SK-N-MC (cell line): Measurements from ENCODE around the gene PPP1R12A.

Source experiments
- DNase-seq: peaks from one replicate; pipeline ENCODE4 v3.0.0-alpha.2; 2011; ENCODE audit warnings: low read depth, low spot score
- H3K27ac ChIP-seq: fragments of 200-600 bp; sonication (generic); 2 replicates; pipeline ENCODE4 v1.5.1; 2016; ENCODE audit warnings: mixed run types
- H3K36me3 ChIP-seq: fragments of 200-600 bp; sonication (generic); 2 replicates; pipeline ENCODE4 v1.6.1; 2017; ENCODE audit warnings: antibody characterized with exemption, low read length, mixed read lengths; ENCODE audit not compliant: insufficient read depth
- H3K4me3 ChIP-seq: fragments of 200-600 bp; sonication (generic); 2 replicates; pipeline ENCODE4 v1.5.1; 2016
- H3K9ac ChIP-seq: fragments of 200-600 bp; sonication (generic); 2 replicates; pipeline ENCODE4 v1.8.0; 2017; ENCODE audit warnings: mixed run types, mixed read lengths; ENCODE audit not compliant: insufficient read length
- H3K9me3 ChIP-seq: fragments of 200-600 bp; sonication (generic); 2 replicates; pipeline ENCODE4 v1.6.1; 2017; ENCODE audit warnings: low read depth, mild to moderate bottlenecking, antibody characterized with exemption, low read length, moderate library complexity, mixed read lengths
- EZH2 ChIP-seq: fragments of 200-600 bp; sonication (generic); IDR thresholded peaks from one replicate; pipeline ENCODE4 v1.6.1; 2017; ENCODE audit warnings: antibody characterized with exemption
- FOXP2 ChIP-seq: optimal IDR thresholded peaks from 2 replicates; pipeline ENCODE3; 2011; ENCODE audit warnings: mild to moderate bottlenecking, moderate library complexity; ENCODE audit not compliant: insufficient read depth; ENCODE audit errors: extremely low read length, control extremely low read depth
- POLR2AphosphoS5 ChIP-seq: IDR thresholded peaks from 2 replicates; pipeline ENCODE4 v1.6.1; 2012; ENCODE audit warnings: mild to moderate bottlenecking, low read depth, low read length, borderline replicate concordance

The PPP1R12A gene

GRCh38 chr12:79874665-79875064, 60.2 kb downstream of the PPP1R12A start:
- Histone ChIP-seq H3K9ac (no peak overlapping the region), H3K4me3 (no peak overlapping the region), H3K9me3 (no peaks in the 10 kb centered on the region), H3K27ac (no peak overlapping the region), H3K36me3 (peaks cover 27% of the 10 kb centered on the region)
- no peak for DNase-seq
- no peak for TF ChIP-seq EZH2
- TF ChIP-seq POLR2AphosphoS5 = no peak
- no peak for TF ChIP-seq FOXP2

GRCh38 chr12:79873201-79873600, 61.7 kb downstream of the PPP1R12A start:
- Histone ChIP-seq H3K4me3 (no peak overlapping the region), H3K9ac (no peak overlapping the region), H3K9me3 (no peaks in the 10 kb centered on the region), H3K36me3 (peaks cover 36% of the 10 kb centered on the region), H3K27ac (no peak overlapping the region)
- DNase-seq = no peak
- TF ChIP-seq FOXP2 (no peak), POLR2AphosphoS5 (no peak), EZH2 (no peak)

- Histone ChIP-seq H3K9me3 (no peaks in the 10 kb centered on the region), H3K4me3 (no peak overlapping the region), H3K27ac (no peak overlapping the region), H3K9ac (no peak overlapping the region), H3K36me3 (peaks cover 49% of the 10 kb centered on the region)
- no peak for DNase-seq
- TF ChIP-seq FOXP2 (no peak), POLR2AphosphoS5 (no peak), EZH2 (no peak)
These were observed 63.3 kb downstream of the PPP1R12A start for GRCh38 chr12:79871621-79872020.

- Histone ChIP-seq H3K9me3 (no peaks in the 10 kb centered on the region), H3K27ac (no peak overlapping the region), H3K9ac (no peak overlapping the region), H3K36me3 (peaks cover 49% of the 10 kb centered on the region), H3K4me3 (no peak overlapping the region)
- TF ChIP-seq EZH2 = no peak
- TF ChIP-seq POLR2AphosphoS5 = no peak
- TF ChIP-seq FOXP2 = no peak
- no peak for DNase-seq
These were observed 64.0 kb downstream of the PPP1R12A start for GRCh38 chr12:79870916-79871315.

- TF ChIP-seq FOXP2 (no peak), POLR2AphosphoS5 (no peak), EZH2 (no peak)
- peaks cover 25% of the 10 kb centered on the region for H3K36me3 ChIP-seq
- no peak overlapping the region for H3K4me3 ChIP-seq
- DNase-seq = no peak
- H3K9ac ChIP-seq = no peak overlapping the region
- H3K27ac ChIP-seq = no peak overlapping the region
- H3K9me3 ChIP-seq = no peaks in the 10 kb centered on the region
These were observed 75.3 kb downstream of the PPP1R12A start for GRCh38 chr12:79859646-79860045.

GRCh38 chr12:79858518-79858917, 76.4 kb downstream of the PPP1R12A start:
- no peak overlapping the region for H3K27ac ChIP-seq
- peaks cover 25% of the 10 kb centered on the region for H3K36me3 ChIP-seq
- H3K9ac ChIP-seq = no peak overlapping the region
- H3K4me3 ChIP-seq = no peak overlapping the region
- TF ChIP-seq EZH2 (no peak), POLR2AphosphoS5 (no peak), FOXP2 (no peak)
- H3K9me3 ChIP-seq = peaks cover 10% of the 10 kb centered on the region; the same call in 1 of the 2 replicates
- no peak for DNase-seq

GRCh38 chr12:79857675-79858074, 77.2 kb downstream of the PPP1R12A start:
- H3K9ac ChIP-seq = no peak overlapping the region
- peaks cover 25% of the 10 kb centered on the region for H3K36me3 ChIP-seq
- H3K9me3 ChIP-seq = peaks cover 10% of the 10 kb centered on the region; the same call in 1 of the 2 replicates
- no peak for TF ChIP-seq FOXP2
- H3K4me3 ChIP-seq = no peak overlapping the region
- no peak for DNase-seq
- H3K27ac ChIP-seq = no peak overlapping the region

- Histone ChIP-seq H3K9ac (no peak overlapping the region), H3K9me3 (peaks cover 18% of the 10 kb centered on the region; the same call in 1 of the 2 replicates), H3K36me3 (peaks cover 7% of the 10 kb centered on the region; the same call in 1 of the 2 replicates), H3K27ac (no peak overlapping the region), H3K4me3 (no peak overlapping the region)
- TF ChIP-seq EZH2 (no peak), FOXP2 (no peak)
- no peak for DNase-seq
These were observed 84.1 kb downstream of the PPP1R12A start for GRCh38 chr12:79850610-79851299.

GRCh38 chr12:79848339-79848738, 86.6 kb downstream of the PPP1R12A start:
- no peak overlapping the region for H3K27ac ChIP-seq
- TF ChIP-seq FOXP2 (no peak), POLR2AphosphoS5 (no peak)
- peaks cover 25% of the 10 kb centered on the region for H3K36me3 ChIP-seq
- H3K9me3 ChIP-seq = peaks cover 8% of the 10 kb centered on the region; the same call in 1 of the 2 replicates
- no peak overlapping the region for H3K4me3 ChIP-seq
- DNase-seq = peak; percentile 18
- no peak overlapping the region for H3K9ac ChIP-seq
